IMR-90 (cell line): ENCODE data around the gene FCHSD2. TPM values are rescaled to one million over a fixed set of nuclear protein-coding genes. Genes with fewer than 3 reads are reported as not detected.

Experiments used
- ATAC-seq: fragments of 200-7000 bp; cut with Tn5 transposase; 2 replicates; pipeline ENCODE4 v1.9.1; 2020; ENCODE audit warnings: low read depth, mild to moderate bottlenecking, moderate library complexity
- BruUV-seq: library from RNA; stranded (reverse); fragments of 400-500 nt; replicated peaks from 2 replicates; lab custom pipeline; 2021; lab: Mats Ljungman, UMichigan
- CTCF ChIA-PET: fragments of 300-600 bp; formaldehyde crosslinking; extraction: SDS; loops from one replicate; lab custom pipeline; 2021; ENCODE audit warnings: antibody characterized with exemption; lab: Yijun Ruan, JAX
- POLR2A ChIA-PET: fragments of 300-600 bp; sonication (Branson Sonifier 250); formaldehyde crosslinking; loops from one replicate; lab custom pipeline; 2022; ENCODE audit warnings: antibody characterized with exemption; ENCODE audit not compliant: unreplicated experiment; lab: Charles Lee
- DNase-seq: peaks from one replicate; pipeline ENCODE4 v3.0.0; 2013
- H2AFZ ChIP-seq: replicated peaks from 2 replicates; pipeline ENCODE3; 2013; ENCODE audit warnings: low read length, mild to moderate bottlenecking; ENCODE audit not compliant: poor library complexity
- H2AK5ac ChIP-seq: 2 replicates; pipeline ENCODE4 v1.6.1; 2013; ENCODE audit warnings: low read depth, low read length, inconsistent platforms
- H2AK9ac ChIP-seq: replicated peaks from 2 replicates; pipeline ENCODE3; 2013; ENCODE audit warnings: mild to moderate bottlenecking, low read depth, low read length, moderate library complexity; ENCODE audit not compliant: poor library complexity
- H2BK120ac ChIP-seq: 2 replicates; pipeline ENCODE4 v1.6.1; 2013; ENCODE audit warnings: low read depth, low read length, inconsistent platforms
- H2BK15ac ChIP-seq: 3 replicates; pipeline ENCODE4 v1.6.1; 2013; ENCODE audit warnings: low read depth, low read length, inconsistent platforms
- H2BK20ac ChIP-seq: 2 replicates; pipeline ENCODE4 v1.6.1; 2013; ENCODE audit warnings: low read depth, mild to moderate bottlenecking, inconsistent platforms, low read length, moderate library complexity
- H2BK5ac ChIP-seq: 2 replicates; pipeline ENCODE4 v1.6.1; 2013; ENCODE audit warnings: mild to moderate bottlenecking, low read depth, low read length, inconsistent platforms; ENCODE audit not compliant: poor library complexity, severe bottlenecking
- H3K14ac ChIP-seq: replicated peaks from 2 replicates; pipeline ENCODE4 v1.6.1; 2013; ENCODE audit warnings: low read depth, low read length, inconsistent platforms
- H3K18ac ChIP-seq: 2 replicates; pipeline ENCODE4 v1.6.1; 2013; ENCODE audit warnings: low read depth, low read length, control low read depth
- H3K23ac ChIP-seq: 2 replicates; pipeline ENCODE4 v1.6.1; 2013; ENCODE audit warnings: low read depth, low read length, inconsistent platforms
- H3K27ac ChIP-seq: 2 replicates; pipeline ENCODE4 v1.5.1; 2013; ENCODE audit warnings: mild to moderate bottlenecking, control low read depth, low read length; ENCODE audit not compliant: insufficient read depth
- H3K27me3 ChIP-seq: 2 replicates; pipeline ENCODE4 v1.6.1; 2013; ENCODE audit warnings: low read length; ENCODE audit not compliant: control insufficient read depth, insufficient read depth
- H3K36me3 ChIP-seq: 2 replicates; pipeline ENCODE4 v1.6.1; 2013; ENCODE audit warnings: low read length, mixed read lengths; ENCODE audit not compliant: control insufficient read depth, insufficient read depth
- H3K4ac ChIP-seq: 2 replicates; pipeline ENCODE4 v1.6.1; 2013; ENCODE audit warnings: low read depth, low read length, inconsistent platforms
- H3K4me1 ChIP-seq: 2 replicates; pipeline ENCODE4 v1.6.1; 2013; ENCODE audit warnings: low read length, mixed read lengths; ENCODE audit not compliant: control insufficient read depth, insufficient read depth
- H3K4me2 ChIP-seq: 2 replicates; pipeline ENCODE4 v1.6.1; 2013; ENCODE audit warnings: low read depth, mild to moderate bottlenecking, control low read depth, low read length, moderate library complexity
- H3K4me3 ChIP-seq: 2 replicates; pipeline ENCODE4 v1.5.1; 2013; ENCODE audit warnings: low read depth, mild to moderate bottlenecking, control low read depth, low read length, moderate library complexity; ENCODE audit not compliant: insufficient read depth
- H3K56ac ChIP-seq: 2 replicates; pipeline ENCODE4 v1.6.1; 2013; ENCODE audit warnings: low read length, inconsistent platforms; ENCODE audit not compliant: insufficient read depth; ENCODE audit errors: extremely low read depth
- H3K79me1 ChIP-seq, 2 experiments: 2 replicates each; pipeline ENCODE4 v1.6.1; 2013; ENCODE audit warnings: low read length in 2 of 2, inconsistent platforms in 1 of 2, low read depth in 1 of 2
- H3K9ac ChIP-seq: 2 replicates; pipeline ENCODE4 v1.6.1; 2013; ENCODE audit warnings: low read depth, low read length, control low read depth
- H3K9me1 ChIP-seq: 2 replicates; pipeline ENCODE4 v1.6.1; 2013; ENCODE audit warnings: low read length, inconsistent platforms; ENCODE audit not compliant: insufficient read depth
- H3K9me3 ChIP-seq: 2 replicates; pipeline ENCODE4 v1.6.1; 2013; ENCODE audit warnings: low read length; ENCODE audit not compliant: control insufficient read depth, insufficient read depth
- H4K20me1 ChIP-seq: 2 replicates; pipeline ENCODE4 v1.6.1; 2013; ENCODE audit warnings: low read length, inconsistent platforms; ENCODE audit not compliant: insufficient read depth
- H4K5ac ChIP-seq: 2 replicates; pipeline ENCODE4 v1.6.1; 2013; ENCODE audit warnings: mild to moderate bottlenecking, low read depth, low read length, control low read depth
- H4K8ac ChIP-seq, 2 experiments: 2 replicates each; pipeline ENCODE4 v1.6.1; 2013; ENCODE audit warnings: low read depth in 2 of 2, low read length in 2 of 2, control low read depth in 1 of 2, inconsistent platforms in 1 of 2
- H4K91ac ChIP-seq: 2 replicates; pipeline ENCODE4 v1.6.1; 2013; ENCODE audit warnings: low read depth, low read length, inconsistent platforms; ENCODE audit not compliant: insufficient read depth
- BHLHE40 ChIP-seq: fragments of 150-350 bp; IDR thresholded peaks from 2 replicates; pipeline ENCODE4 v1.6.1; 2016; ENCODE audit warnings: mild to moderate bottlenecking, low read depth, low read length
- CEBPB ChIP-seq: IDR thresholded peaks from 2 replicates; pipeline ENCODE4 v1.6.1; 2012; ENCODE audit warnings: low read depth, low read length, improper control_type of control experiment
- CHD1 ChIP-seq: IDR thresholded peaks from 2 replicates; pipeline ENCODE4 v1.6.1; 2012; ENCODE audit warnings: low read depth, low read length, improper control_type of control experiment
- CTCF ChIP-seq: conservative IDR thresholded peaks from 2 replicates; pipeline ENCODE4 v1.5.1; 2012; ENCODE audit warnings: mild to moderate bottlenecking, low read depth, low read length, improper control_type of control experiment
- ELK1 ChIP-seq: fragments of 150-350 bp; IDR thresholded peaks from 2 replicates; pipeline ENCODE4 v1.6.1; 2016; ENCODE audit warnings: low read depth, mild to moderate bottlenecking, low read length, moderate library complexity, borderline replicate concordance
- FOS ChIP-seq: fragments of 150-350 bp; IDR thresholded peaks from 2 replicates; pipeline ENCODE4 v1.6.1; 2016; ENCODE audit warnings: low read depth, low read length
- MAFK ChIP-seq: IDR thresholded peaks from 2 replicates; pipeline ENCODE4 v1.6.1; 2012; ENCODE audit warnings: low read depth, low read length, improper control_type of control experiment
- MAZ ChIP-seq: IDR thresholded peaks from 2 replicates; pipeline ENCODE4 v1.6.1; 2012; ENCODE audit warnings: low read depth, mild to moderate bottlenecking, low read length, improper control_type of control experiment, moderate library complexity, borderline replicate concordance
- MXI1 ChIP-seq: IDR thresholded peaks from 2 replicates; pipeline ENCODE4 v1.6.1; 2012; ENCODE audit warnings: low read depth, mild to moderate bottlenecking, low read length, moderate library complexity, borderline replicate concordance
- NFE2L2 ChIP-seq: fragments of 150-350 bp; IDR thresholded peaks from 2 replicates; pipeline ENCODE4 v1.6.1; 2016; ENCODE audit warnings: low read depth, mild to moderate bottlenecking, low read length
- POLR2A ChIP-seq: IDR thresholded peaks from 2 replicates; pipeline ENCODE4 v1.6.1; 2012; ENCODE audit warnings: mild to moderate bottlenecking, low read depth, low read length
- RAD21 ChIP-seq: IDR thresholded peaks from 2 replicates; pipeline ENCODE4 v1.6.1; 2012; ENCODE audit warnings: low read length, improper control_type of control experiment
- RCOR1 ChIP-seq: IDR thresholded peaks from 2 replicates; pipeline ENCODE4 v1.6.1; 2012; ENCODE audit warnings: mild to moderate bottlenecking, low read length, improper control_type of control experiment; ENCODE audit not compliant: insufficient replicate concordance
- RFX5 ChIP-seq: IDR thresholded peaks from 2 replicates; pipeline ENCODE4 v1.8.0; 2012; ENCODE audit warnings: low read depth, mild to moderate bottlenecking, low read length, moderate library complexity
- SMC3 ChIP-seq: fragments of 150-350 bp; IDR thresholded peaks from 2 replicates; pipeline ENCODE4 v1.6.1; 2016; ENCODE audit warnings: low read depth, mild to moderate bottlenecking, antibody characterized with exemption, low read length, moderate library complexity
- USF2 ChIP-seq: fragments of 150-350 bp; IDR thresholded peaks from 2 replicates; pipeline ENCODE4 v1.6.1; 2017; ENCODE audit warnings: mild to moderate bottlenecking, antibody characterized with exemption, low read length, low read depth
- WGBS, 2 experiments: methylation state at CpG; one replicate each; pipeline versions ENCODE4 v1.1.5 to v1.1.7; 2013; ENCODE audit warnings: missing lambda C conversion rate in 2 of 2; ENCODE audit not compliant: insufficient read length in 1 of 2; ENCODE audit errors: extremely low coverage in 2 of 2; 5-methylcytosine and 5-hydroxymethylcytosine counted together
- dilution Hi-C: fragments of 300-500 bp; cut with HindIII; formaldehyde crosslinking; loops from one replicate; pipeline ENCODE4 v1.14.3; 2018; ENCODE audit warnings: low sequenced_read_pairs; ENCODE audit not compliant: unreplicated experiment
- in situ Hi-C: fragments of 300-500 bp; cut with MboI; formaldehyde crosslinking; loops from 3 replicates; pipeline ENCODE4 v1.14.3; 2019; ENCODE audit warnings: low sequenced_read_pairs, inconsistent platforms, mixed read lengths
- intact Hi-C: fragments of 100-400 bp; cut with micrococcal nuclease; formaldehyde crosslinking; loops from 2 replicates; pipeline ENCODE4 v1.10.0; 2022
- polyA plus RNA-seq, 3 experiments: library from polyadenylated mRNA; depleted of rRNA; stranded (reverse); fragments of >200 nt; gene quantifications; 2 replicates each; pipeline ENCODE4 v1.2.3, GENCODE V29; 2012; ENCODE audit warnings: low replicate concordance in 1 of 3
- total RNA-seq: library from RNA; depleted of rRNA; stranded (reverse); fragments of >200 nt; gene quantifications from 2 replicates; pipeline ENCODE4 v1.2.3, GENCODE V29; 2012

FCHSD2 gene
- total and polyA plus RNA-seq, 2 of the 4 experiments (the other 2 are of a cell fraction) = 5.9 to 18.7 TPM

- H3K79me1 ChIP-seq = peaks cover 18 to 39% of the 10 kb centered on the region in 2 experiments
- no peak overlapping the region for H2AK5ac ChIP-seq
- H3K4me1 ChIP-seq = no peaks in the 10 kb centered on the region
- H3K36me3 ChIP-seq = peaks cover under 1% of the 10 kb centered on the region; the same call in 1 of the 2 replicates
- dilution Hi-C loops (no loop called here), in situ Hi-C loops (no loop called here), intact Hi-C loops (loop anchor here (5.0 kb wide), 1 partner anchor 47 kb away; no protein-coding TSS in a partner anchor)
- H3K56ac ChIP-seq = no peak overlapping the region
- H4K91ac ChIP-seq = no peak overlapping the region
- no peak overlapping the region for H3K14ac ChIP-seq
- no peak overlapping the region for H2BK20ac ChIP-seq
- DNase-seq (no peak), ATAC-seq (no peak)
- H3K9me1 ChIP-seq = no peaks in the 10 kb centered on the region
- ChIA-PET POLR2A (no interaction called here), CTCF (no interaction called here)
- H3K4me2 ChIP-seq = no peak overlapping the region
- no peaks in the 10 kb centered on the region for H3K9me3 ChIP-seq
- no peak overlapping the region for H4K5ac ChIP-seq
- BruUV-seq = no TSS peak
- TF ChIP-seq SMC3 (no peak), RCOR1 (no peak), BHLHE40 (no peak), CHD1 (no peak), CTCF (no peak), CEBPB (no peak), RFX5 (no peak), MAFK (no peak), NFE2L2 (no peak), MXI1 (no peak), ELK1 (no peak), MAZ (no peak), POLR2A (no peak), FOS (no peak), USF2 (no peak), RAD21 (no peak)
- no peak overlapping the region for H2AK9ac ChIP-seq
- H3K9ac ChIP-seq = no peak overlapping the region
- H3K27me3 ChIP-seq = no peaks in the 10 kb centered on the region
- no peak overlapping the region for H3K27ac ChIP-seq
- no peak overlapping the region for H3K18ac ChIP-seq
- no peak overlapping the region for H2AFZ ChIP-seq
- no peak overlapping the region for H2BK5ac ChIP-seq
- H2BK120ac ChIP-seq = no peak overlapping the region
- no peak overlapping the region for H2BK15ac ChIP-seq
- no peak overlapping the region for H4K8ac ChIP-seq
- no peak overlapping the region for H3K23ac ChIP-seq
- no peak overlapping the region for H3K4ac ChIP-seq
- no peak overlapping the region for H3K4me3 ChIP-seq
- no CpG with 5 or more reads among the region's 3 CpGs for WGBS, 2 experiments
- H4K20me1 ChIP-seq = peaks cover 4% of the 10 kb centered on the region; the same call in 1 of the 2 replicates
These were observed 71.5 kb downstream of the FCHSD2 start for GRCh38 chr11:73070653-73071052.
